Measurements from ENCODE around the gene TPT1.

Gene TPT1

GRCh38 chr13:45316996-45317395 is 24.0 kb downstream of the TPT1 start:
- no peak for DNase-seq (ENCODE audit: low read depth)
- no peak overlapping the region for H3K4me3 ChIP-seq (ENCODE audit: low read depth, low read length)

GRCh38 chr13:45316338-45316737 is 24.6 kb downstream of the TPT1 start:
- DNase-seq (ENCODE audit: low read depth) = no peak
- no peak overlapping the region for H3K4me3 ChIP-seq (ENCODE audit: low read depth, low read length)
- TF ChIP-seq CTCF (conservative IDR thresholded peaks at IDR 0.05; ENCODE audit: low read depth, low read length) = no peak

More at GRCh38 chr13:45316996-45317395, 24.0 kb downstream of the TPT1 start:
- no peak for TF ChIP-seq CTCF (conservative IDR thresholded peaks at IDR 0.05; ENCODE audit: low read depth, low read length)

DNA sequence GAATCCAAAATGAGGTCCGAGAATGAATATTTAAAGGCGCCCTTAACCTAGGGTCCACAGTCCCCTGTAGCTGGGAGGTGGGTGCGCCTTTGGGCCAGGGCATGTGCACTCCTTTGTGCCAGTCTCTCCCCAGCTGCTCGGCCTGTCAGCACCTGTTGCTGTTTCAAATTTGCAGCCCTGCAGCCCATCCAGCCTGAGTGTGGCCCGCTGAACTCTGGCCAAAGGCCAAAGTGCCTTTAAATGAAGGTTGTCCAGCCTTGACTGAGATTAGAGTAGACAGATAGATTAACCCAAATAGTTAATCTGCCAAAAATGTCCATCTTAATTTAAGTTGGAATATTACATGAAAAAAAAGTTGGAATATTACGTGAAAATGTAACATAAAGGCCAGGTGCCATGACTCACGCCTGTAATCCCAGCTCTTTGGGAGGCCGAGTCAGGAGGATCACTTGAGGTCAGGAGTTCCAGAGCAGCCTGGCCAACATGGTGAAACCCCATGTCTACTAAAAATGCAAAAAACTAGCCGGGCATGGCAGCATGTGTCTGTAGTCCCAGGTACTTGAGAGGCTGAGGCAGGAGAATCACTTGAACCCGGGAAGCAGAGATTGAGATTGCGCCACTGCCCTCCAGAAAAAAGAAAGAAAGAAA is 25.3 kb downstream of the TPT1 start:
- TF ChIP-seq CTCF (conservative IDR thresholded peaks at IDR 0.05; ENCODE audit: low read depth, low read length) = no peak
- no peak overlapping the region for H3K4me3 ChIP-seq (ENCODE audit: low read depth, low read length)
- no peak for DNase-seq (ENCODE audit: low read depth)

DNA sequence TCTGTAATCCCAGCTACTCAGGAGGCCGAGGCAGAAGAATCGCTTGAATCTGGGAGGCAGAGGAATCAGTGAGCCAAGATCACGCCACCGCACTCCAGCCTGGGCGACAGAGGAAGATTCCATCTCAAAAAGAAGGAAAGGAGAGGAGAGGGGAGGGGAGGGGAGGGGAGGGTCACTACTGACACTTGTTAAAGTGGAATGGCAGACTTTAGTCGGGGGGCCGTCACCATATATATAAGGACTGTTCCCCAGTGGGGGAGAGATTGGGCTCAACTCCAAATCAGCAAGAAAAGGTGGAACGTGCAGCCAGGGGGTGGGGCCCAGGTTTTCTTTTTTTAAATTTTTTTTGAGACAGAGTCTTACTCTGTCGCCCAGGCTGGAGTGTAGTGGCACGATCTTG is 26.2 kb downstream of the TPT1 start:
- no peak for TF ChIP-seq CTCF (conservative IDR thresholded peaks at IDR 0.05; ENCODE audit: low read depth, low read length)
- no peak overlapping the region for H3K4me3 ChIP-seq (ENCODE audit: low read depth, low read length)
- DNase-seq (ENCODE audit: low read depth) = no peak

DNA sequence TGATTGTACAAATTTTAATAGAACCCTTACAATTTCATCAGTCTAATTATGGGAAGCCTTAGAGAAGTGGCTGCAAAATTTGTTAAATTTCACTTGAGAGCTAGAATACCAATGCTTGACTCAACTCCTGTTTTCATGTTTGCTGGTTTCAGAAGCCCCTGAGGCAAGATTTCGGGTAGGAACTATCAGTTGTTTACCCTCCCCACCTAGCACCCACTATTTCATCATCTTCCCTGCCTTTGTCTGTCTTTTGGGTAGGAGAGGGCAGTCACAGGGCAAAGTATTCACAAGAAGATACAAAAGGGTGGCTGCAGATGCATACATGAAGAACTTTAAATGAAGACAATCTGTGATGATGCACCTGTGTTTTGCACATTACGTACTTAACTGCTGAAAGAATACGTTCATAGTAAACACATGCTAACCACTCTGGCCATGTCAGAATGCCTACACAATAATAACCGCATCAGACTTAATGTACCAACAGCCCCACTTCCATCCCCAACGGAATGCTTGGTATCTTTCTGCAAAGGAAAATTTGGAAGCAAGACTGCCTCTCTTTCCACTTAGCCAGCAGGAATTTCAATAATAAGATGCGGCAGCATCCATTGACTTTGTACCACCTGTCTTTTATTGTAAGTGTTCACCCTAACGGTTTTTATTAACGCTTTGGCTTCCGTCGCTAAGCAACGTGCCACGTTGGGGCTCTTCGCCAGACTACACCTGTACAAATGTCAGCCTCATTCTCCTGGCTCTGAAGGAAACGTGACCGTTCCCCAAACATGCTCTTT is 30.4 kb downstream of the TPT1 start:
- DNase-seq (ENCODE audit: low read depth) = no peak
- no peak for TF ChIP-seq CTCF (conservative IDR thresholded peaks at IDR 0.05; ENCODE audit: low read depth, low read length)
- H3K4me3 ChIP-seq (ENCODE audit: low read depth, low read length) = no peak overlapping the region

DNA sequence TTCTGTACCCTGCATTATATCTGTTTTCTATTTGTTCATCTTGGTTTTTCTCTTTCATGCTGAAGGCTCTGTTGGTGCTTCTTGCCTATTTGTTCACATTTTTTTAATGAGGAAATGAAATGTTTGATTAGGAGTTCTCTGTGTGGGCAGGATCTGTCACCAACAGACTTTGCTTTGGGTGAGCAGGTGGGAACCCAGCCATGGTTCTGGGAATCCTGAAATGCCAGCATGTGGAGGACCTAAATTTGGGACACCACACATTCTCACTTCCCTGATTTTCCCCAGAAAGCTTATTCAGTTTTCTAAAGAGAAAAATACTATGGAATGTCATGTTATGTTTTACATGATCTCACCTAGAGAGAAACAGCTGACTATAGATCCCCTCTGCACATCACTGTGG is 34.0 kb downstream of the TPT1 start:
- no peak for TF ChIP-seq CTCF (conservative IDR thresholded peaks at IDR 0.05; ENCODE audit: low read depth, low read length)
- DNase-seq (ENCODE audit: low read depth) = no peak
- no peak overlapping the region for H3K4me3 ChIP-seq (ENCODE audit: low read depth, low read length)

DNA sequence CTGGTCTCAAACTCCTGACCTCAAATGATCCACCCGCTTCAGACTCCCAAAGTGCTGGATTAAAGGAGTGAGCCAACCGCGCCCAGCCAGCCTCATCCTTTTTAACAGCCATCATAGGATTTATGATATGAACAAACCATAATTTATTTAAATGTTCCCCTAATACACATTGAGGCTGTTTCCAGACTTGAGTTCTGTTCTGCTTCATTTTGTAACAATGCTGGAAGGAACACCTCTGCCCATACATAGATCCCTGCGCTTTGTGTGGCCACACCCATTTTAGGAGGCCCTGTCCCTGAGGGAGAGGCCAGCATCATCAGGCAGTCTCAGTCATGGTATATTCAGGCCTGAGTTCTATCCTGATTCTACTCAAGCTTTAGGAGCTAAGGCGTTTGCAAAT is 35.9 kb downstream of the TPT1 start:
- DNase-seq (ENCODE audit: low read depth) = no peak
- no peak for TF ChIP-seq CTCF (conservative IDR thresholded peaks at IDR 0.05; ENCODE audit: low read depth, low read length)
- no peak overlapping the region for H3K4me3 ChIP-seq (ENCODE audit: low read depth, low read length)
